A549 (cell line): ENCODE measurements around the gene ZNF185. TPM values are rescaled to one million over a fixed set of nuclear protein-coding genes. Genes with fewer than 3 reads are reported as not detected.

Experiments used
- ATAC-seq, 2 experiments: fragments of 200-7000 bp in 1 of 2; fragments of >200 bp in 1 of 2; cut with Nextera tagmentation in 1 of 2; cut with Tn5 transposase in 1 of 2; 3 replicates each; pipeline versions ENCODE4 v1.8.0 to v1.9.1; 2018 to 2020; ENCODE audit warnings: mild to moderate bottlenecking in 1 of 2, moderate library complexity in 1 of 2
- CTCF ChIA-PET: fragments of 300-600 bp; sonication (Branson Sonifier 250); formaldehyde crosslinking; extraction: SDS; loops from one replicate; lab custom pipeline; 2021; ENCODE audit warnings: antibody characterized with exemption, inconsistent platforms; lab: Yijun Ruan, JAX
- POLR2A ChIA-PET: fragments of 350-600 bp; formaldehyde crosslinking; extraction: SDS; loops from one replicate; lab custom pipeline; 2021; ENCODE audit warnings: antibody characterized with exemption, inconsistent platforms; lab: Yijun Ruan, JAX
- DNase-seq, 2 experiments: peaks; one replicate each; pipeline versions ENCODE4 v3.0.0 to v3.0.0-alpha.2; 2011 to 2016; ENCODE audit warnings: low read depth in 1 of 2, low spot score in 1 of 2
- FAIRE-seq: peaks from 2 replicates; lab custom pipeline; 2011; peaks lifted over from hg19 to GRCh38; lab: Jason Lieb, UNC
- H3K27ac ChIP-seq, 2 experiments: fragments of >200 bp; sonication (Bioruptor Twin); formaldehyde crosslinking; 3 replicates each; pipeline ENCODE4 v1.5.1; 2016 to 2017
- H3K4me1 ChIP-seq: fragments of >200 bp; sonication (Bioruptor Twin); formaldehyde crosslinking; 3 replicates; pipeline ENCODE4 v1.6.1; 2016
- H3K4me2 ChIP-seq: fragments of >200 bp; sonication (Bioruptor Twin); formaldehyde crosslinking; 3 replicates; pipeline ENCODE4 v1.6.1; 2016
- H3K4me3 ChIP-seq: fragments of >200 bp; sonication (Bioruptor Twin); formaldehyde crosslinking; 3 replicates; pipeline ENCODE4 v1.5.1; 2016
- H3K9me3 ChIP-seq: fragments of >200 bp; sonication (Bioruptor Twin); formaldehyde crosslinking; 3 replicates; pipeline ENCODE4 v1.6.1; 2016
- ATOH8 ChIP-seq: fragments of 250-450 bp; sonication (Bioruptor Pico); IDR thresholded peaks from 2 replicates; pipeline ENCODE4 v1.5.0; 2020; ENCODE audit warnings: low read depth, mild to moderate bottlenecking, moderate library complexity
- CBX2 ChIP-seq: fragments of 200-600 bp; sonication (generic); IDR thresholded peaks from 2 replicates; pipeline ENCODE4 v1.6.1; 2016; ENCODE audit warnings: low read depth, mild to moderate bottlenecking, borderline replicate concordance
- CTCF ChIP-seq: fragments of >200 bp; sonication (Bioruptor Twin); formaldehyde crosslinking; IDR thresholded peaks from 3 replicates; pipeline ENCODE4 v1.5.1; 2016
- E2F6 ChIP-seq: IDR thresholded peaks from 2 replicates; pipeline ENCODE4 v1.6.1; 2012; ENCODE audit warnings: low read depth, borderline replicate concordance
- EHF ChIP-seq: fragments of 250-450 bp; sonication (Bioruptor Pico); IDR thresholded peaks from 2 replicates; pipeline ENCODE4 v1.5.0; 2020; ENCODE audit warnings: mild to moderate bottlenecking
- EHMT2 ChIP-seq: fragments of 200-600 bp; sonication (generic); IDR thresholded peaks from 2 replicates; pipeline ENCODE4 v1.6.1; 2016; ENCODE audit warnings: antibody characterized with exemption, low read depth, mild to moderate bottlenecking, moderate library complexity
- EP300 ChIP-seq, 2 experiments: fragments of >200 bp; sonication (Bioruptor Twin); formaldehyde crosslinking; IDR thresholded peaks; 2 replicates in 1 of 2; 3 replicates in 1 of 2; pipeline ENCODE4 v1.6.1; 2016 to 2017
- HES2 ChIP-seq: fragments of >200 bp; sonication (Bioruptor Twin); formaldehyde crosslinking; IDR thresholded peaks from 2 replicates; pipeline ENCODE4 v1.6.1; 2016
- HOXB13 ChIP-seq: fragments of 250-450 bp; sonication (Bioruptor Pico); IDR thresholded peaks from 2 replicates; pipeline ENCODE4 v1.5.0; 2020; ENCODE audit warnings: low read depth, mild to moderate bottlenecking, moderate library complexity
- HOXB5 ChIP-seq: fragments of 250-450 bp; sonication (Bioruptor Pico); IDR thresholded peaks from 2 replicates; pipeline ENCODE4 v1.5.0; 2020; ENCODE audit warnings: mild to moderate bottlenecking, moderate library complexity
- KDM1A ChIP-seq: fragments of 200-600 bp; sonication (generic); IDR thresholded peaks from 2 replicates; pipeline ENCODE4 v1.6.1; 2016; ENCODE audit warnings: low read depth, mild to moderate bottlenecking
- MAFK ChIP-seq: fragments of 450-650 bp; IDR thresholded peaks from 2 replicates; pipeline ENCODE4 v1.6.1; 2014; ENCODE audit not compliant: partially characterized antibody
- MAX ChIP-seq: IDR thresholded peaks from 2 replicates; pipeline ENCODE4 v1.6.1; 2012
- MAZ ChIP-seq: fragments of 150-350 bp; IDR thresholded peaks from 2 replicates; pipeline ENCODE4 v1.6.1; 2014; ENCODE audit warnings: antibody characterized with exemption, low read depth, low read length, borderline replicate concordance
- NR3C1 ChIP-seq: fragments of >200 bp; sonication (Bioruptor Twin); formaldehyde crosslinking; IDR thresholded peaks from 3 replicates; pipeline ENCODE4 v1.6.1; 2017
- PHF8 ChIP-seq: fragments of 200-600 bp; sonication (generic); IDR thresholded peaks from 2 replicates; pipeline ENCODE4 v1.6.1; 2016; ENCODE audit warnings: low read depth, mild to moderate bottlenecking, antibody characterized with exemption, moderate library complexity, borderline replicate concordance
- RARB ChIP-seq: fragments of 250-450 bp; sonication (Bioruptor Pico); IDR thresholded peaks from 2 replicates; pipeline ENCODE4 v1.8.0; 2021; ENCODE audit warnings: mild to moderate bottlenecking, moderate library complexity
- RNF2 ChIP-seq: fragments of 200-600 bp; sonication (generic); IDR thresholded peaks from 2 replicates; pipeline ENCODE4 v1.6.1; 2016; ENCODE audit warnings: low read depth, mild to moderate bottlenecking, antibody characterized with exemption, moderate library complexity, borderline replicate concordance
- TFCP2L1 ChIP-seq: fragments of 250-450 bp; sonication (Bioruptor Pico); IDR thresholded peaks from 2 replicates; pipeline ENCODE4 v1.5.0; 2021; ENCODE audit warnings: mild to moderate bottlenecking
- TP53 ChIP-seq: fragments of 250-450 bp; sonication (Bioruptor Pico); IDR thresholded peaks from 2 replicates; pipeline ENCODE4 v1.5.0; 2021; ENCODE audit warnings: mild to moderate bottlenecking, moderate library complexity
- ZC3H11A ChIP-seq: fragments of 450-650 bp; IDR thresholded peaks from 2 replicates; pipeline ENCODE4 v1.6.1; 2014; ENCODE audit warnings: antibody characterized with exemption, mild to moderate bottlenecking
- ZFP36 ChIP-seq: fragments of 450-650 bp; IDR thresholded peaks from 2 replicates; pipeline ENCODE4 v1.6.1; 2014; ENCODE audit warnings: borderline replicate concordance; ENCODE audit not compliant: partially characterized antibody
- ZNF302 ChIP-seq: fragments of 250-450 bp; sonication (Bioruptor Pico); IDR thresholded peaks from 2 replicates; pipeline ENCODE4 v1.9.0; 2021; ENCODE audit warnings: inconsistent platforms, mild to moderate bottlenecking, moderate library complexity
- WGBS: methylation state at CpG from one replicate; pipeline ENCODE4 v1.1.6; 2017; ENCODE audit errors: missing lambda C conversion rate; 5-methylcytosine and 5-hydroxymethylcytosine counted together
- polyA plus RNA-seq, 4 experiments: library from polyadenylated mRNA; depleted of rRNA in 3 of 4; stranded (reverse); fragments of >200 nt; fragmentation: RNase III in 1 of 4; extraction: RNeasy Plus Mini Kit Qiagen cat#74134 plus additional on column Dnase treatment in 1 of 4; gene quantifications; 2 replicates in 3 of 4; 3 replicates in 1 of 4; pipeline ENCODE4 v1.2.3, GENCODE V29; 2011 to 2017

Gene ZNF185
- polyA plus RNA-seq, 2 of the 4 experiments (the other 2 are of a cell fraction), result 5.0 to 11.2 TPM

GRCh38 chrX:152929898-152930297 lies 32.0 kb downstream of the ZNF185 start (continued):
- TF ChIP-seq HES2 (no peak), PHF8 (no peak), RARB (no peak), RNF2 (no peak), NR3C1 (no peak)
- TF ChIP-seq, all 56 proteins: peak for 0

GRCh38 chrX:152930516-152930915 lies 32.6 kb downstream of the ZNF185 start:
- Histone ChIP-seq H3K4me2 (no peak overlapping the region), H3K27ac (no peak overlapping the region), H3K9me3 (no peaks in the 10 kb centered on the region), H3K4me1 (0 out of 3 replicates have a peak, but pooled peaks cover 6% of the 10 kb centered on the region), H3K4me3 (no peak overlapping the region)
- ChIA-PET CTCF (interaction anchor here (1.4 kb wide), 1 partner anchor 10 kb away, joined by 4 read pairs; no protein-coding TSS in a partner anchor), POLR2A (no interaction called here)
- WGBS, result 71% methylated on average over 4 of the region's 4 CpGs
- FAIRE-seq (no peak), ATAC-seq (no peak), DNase-seq (no peak)
- TF ChIP-seq MAX (no peak), HOXB5 (no peak), TFCP2L1 (CRISPR knock-in tag) (no peak), ZC3H11A (no peak), EP300 (IDR thresholded peaks at IDR 0.05) (no peak), EHF (CRISPR knock-in tag) (no peak), CBX2 (no peak), EHMT2 (no peak), RARB (no peak), MAZ (no peak), TP53 (CRISPR knock-in tag) (no peak), HOXB13 (CRISPR knock-in tag) (no peak), KDM1A (no peak), RNF2 (no peak), E2F6 (no peak), CTCF (no peak), ATOH8 (no peak), ZFP36 (no peak), ZNF302 (CRISPR knock-in tag) (no peak)

- TF ChIP-seq MAFK, result no peak
Measured at GRCh38 chrX:152932144-152932543, 34.3 kb downstream of the ZNF185 start.

More at GRCh38 chrX:152932144-152932543, 34.3 kb downstream of the ZNF185 start:
- ATAC-seq (no peak), DNase-seq (no peak), FAIRE-seq (no peak)
- ChIA-PET POLR2A (no interaction called here), CTCF (interaction anchor here (0.9 to 2.2 kb wide), 2 partner anchors 9 to 101 kb away, joined by 3 to 9 read pairs; no protein-coding TSS in a partner anchor)
- H3K27ac ChIP-seq, result no peak overlapping the region
- H3K9me3 ChIP-seq, result no peaks in the 10 kb centered on the region
- no peak overlapping the region for H3K4me3 ChIP-seq
- no peak overlapping the region for H3K4me2 ChIP-seq
- no peaks in the 10 kb centered on the region for H3K4me1 ChIP-seq
- 95% methylated on average over 6 of the region's 6 CpGs for WGBS
